ENCODE results near the gene KATNAL1. TPM values are rescaled to one million over a fixed set of nuclear protein-coding genes. Genes with fewer than 3 reads are reported as not detected.

The KATNAL1 gene
- total and polyA plus RNA-seq, 10 of the 15 experiments (the other 5 are each of a cell fraction or from before 2014, with no cell fraction given), result 6.5 to 18.7 (median 11.7) TPM

DNA sequence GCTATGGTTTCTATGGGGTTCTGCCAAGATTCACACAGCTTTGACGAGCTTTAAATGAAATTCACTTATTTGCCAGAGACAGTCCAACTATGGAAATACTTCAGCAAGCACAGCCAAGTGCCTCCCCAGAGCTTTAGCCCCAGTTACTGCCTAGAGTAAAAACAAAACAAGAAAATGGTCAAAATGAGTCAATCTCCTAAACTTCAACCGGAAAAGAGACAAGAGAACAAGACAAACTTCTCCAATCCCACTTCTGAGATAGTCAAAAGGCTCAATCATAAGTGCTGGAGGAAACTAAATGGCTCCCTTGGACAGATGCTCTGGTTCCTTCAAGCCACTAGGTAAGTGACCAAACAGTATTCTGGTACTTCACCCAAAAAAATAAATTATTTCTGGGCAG lies 65.8 kb downstream of the KATNAL1 start (continued):
- TF ChIP-seq, protein P1, sequence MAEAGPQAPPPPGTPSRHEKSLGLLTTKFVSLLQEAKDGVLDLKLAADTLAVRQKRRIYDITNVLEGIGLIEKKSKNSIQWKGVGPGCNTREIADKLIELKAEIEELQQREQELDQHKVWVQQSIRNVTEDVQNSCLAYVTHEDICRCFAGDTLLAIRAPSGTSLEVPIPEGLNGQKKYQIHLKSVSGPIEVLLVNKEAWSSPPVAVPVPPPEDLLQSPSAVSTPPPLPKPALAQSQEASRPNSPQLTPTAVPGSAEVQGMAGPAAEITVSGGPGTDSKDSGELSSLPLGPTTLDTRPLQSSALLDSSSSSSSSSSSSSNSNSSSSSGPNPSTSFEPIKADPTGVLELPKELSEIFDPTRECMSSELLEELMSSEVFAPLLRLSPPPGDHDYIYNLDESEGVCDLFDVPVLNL (IDR thresholded peaks at IDR 0.05; ENCODE audit: low read depth, low read length), result no peak
- TF ChIP-seq NRF1 (conservative IDR thresholded peaks at IDR 0.05; ENCODE audit: low read depth, low read length) (no peak), RFX5 (IDR thresholded peaks at IDR 0.05; ENCODE audit: low read depth, low read length) (no peak), EED (IDR thresholded peaks at IDR 0.05; ENCODE audit: low read depth) (peak; percentile 84), IRF5 (IDR thresholded peaks at IDR 0.05; ENCODE audit: borderline replicate concordance) (no peak), ETV6 (conservative IDR thresholded peaks at IDR 0.05 in 1 of 2, IDR thresholded peaks at IDR 0.05 in 1 of 2; ENCODE audit: borderline replicate concordance in 1 of 2, low read depth in 1 of 2) (peak in 1 of 2 experiments; percentile 99; a peak in 2 of 4 replicates), ATF2 (IDR thresholded peaks at IDR 0.05; ENCODE audit: low read length) (peak; percentile 39; the same call in 1 of the 2 replicates), CHD1 (IDR thresholded peaks at IDR 0.05; ENCODE audit: low read depth, low read length) (no peak), RAD51 (IDR thresholded peaks at IDR 0.05) (no peak), NFIC (IDR thresholded peaks at IDR 0.05; ENCODE audit: low read depth, low read length) (peak; percentile 75), POLR2A (IDR thresholded peaks at IDR 0.05; ENCODE audit: low read depth, low read length) (no peak), MTA3 (IDR thresholded peaks at IDR 0.05; ENCODE audit: borderline replicate concordance, low read length) (peak; percentile 75; the same call in 1 of the 2 replicates), ELK1 (IDR thresholded peaks at IDR 0.05; ENCODE audit: low read depth, low read length) (no peak), ZNF24 (IDR thresholded peaks at IDR 0.05) (no peak), ZZZ3 (IDR thresholded peaks at IDR 0.05; ENCODE audit: control insufficient read depth, insufficient read length, low read depth) (no peak), SMAD5 (IDR thresholded peaks at IDR 0.05; ENCODE audit: low read depth) (no peak), CHD2 (IDR thresholded peaks at IDR 0.05; ENCODE audit: borderline replicate concordance, low read depth, low read length) (no peak), SREBF1 (IDR thresholded peaks at IDR 0.05; ENCODE audit: low read length) (no peak), IRF4 (IDR thresholded peaks at IDR 0.05; ENCODE audit: low read depth, low read length) (peak; percentile 76; the same call in 1 of the 2 replicates), ATF7 (IDR thresholded peaks at IDR 0.05; ENCODE audit: low read depth) (no peak; the same call in 1 of the 2 replicates), MEF2A (IDR thresholded peaks at IDR 0.05; ENCODE audit: insufficient read depth, low read depth, low read length) (no peak), JUND (IDR thresholded peaks at IDR 0.05; ENCODE audit: low read depth, low read length) (no peak; the same call in 1 of the 2 replicates), PAX8 (IDR thresholded peaks at IDR 0.05) (no peak), JUNB (IDR thresholded peaks at IDR 0.05) (peak; percentile 96), SUZ12 (IDR thresholded peaks at IDR 0.05; ENCODE audit: unreplicated experiment) (no peak)
- TF ChIP-seq, protein P2, sequence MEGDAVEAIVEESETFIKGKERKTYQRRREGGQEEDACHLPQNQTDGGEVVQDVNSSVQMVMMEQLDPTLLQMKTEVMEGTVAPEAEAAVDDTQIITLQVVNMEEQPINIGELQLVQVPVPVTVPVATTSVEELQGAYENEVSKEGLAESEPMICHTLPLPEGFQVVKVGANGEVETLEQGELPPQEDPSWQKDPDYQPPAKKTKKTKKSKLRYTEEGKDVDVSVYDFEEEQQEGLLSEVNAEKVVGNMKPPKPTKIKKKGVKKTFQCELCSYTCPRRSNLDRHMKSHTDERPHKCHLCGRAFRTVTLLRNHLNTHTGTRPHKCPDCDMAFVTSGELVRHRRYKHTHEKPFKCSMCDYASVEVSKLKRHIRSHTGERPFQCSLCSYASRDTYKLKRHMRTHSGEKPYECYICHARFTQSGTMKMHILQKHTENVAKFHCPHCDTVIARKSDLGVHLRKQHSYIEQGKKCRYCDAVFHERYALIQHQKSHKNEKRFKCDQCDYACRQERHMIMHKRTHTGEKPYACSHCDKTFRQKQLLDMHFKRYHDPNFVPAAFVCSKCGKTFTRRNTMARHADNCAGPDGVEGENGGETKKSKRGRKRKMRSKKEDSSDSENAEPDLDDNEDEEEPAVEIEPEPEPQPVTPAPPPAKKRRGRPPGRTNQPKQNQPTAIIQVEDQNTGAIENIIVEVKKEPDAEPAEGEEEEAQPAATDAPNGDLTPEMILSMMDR (IDR thresholded peaks at IDR 0.05 in 2 of 3, conservative IDR thresholded peaks at IDR 0.05 in 1 of 3; ENCODE audit: control insufficient read depth in 2 of 3, extremely low read depth in 1 of 3, insufficient read depth in 1 of 3, low read depth in 3 of 3, low read length in 3 of 3), result no peak
- TF ChIP-seq, protein P3, sequence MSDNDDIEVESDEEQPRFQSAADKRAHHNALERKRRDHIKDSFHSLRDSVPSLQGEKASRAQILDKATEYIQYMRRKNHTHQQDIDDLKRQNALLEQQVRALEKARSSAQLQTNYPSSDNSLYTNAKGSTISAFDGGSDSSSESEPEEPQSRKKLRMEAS (IDR thresholded peaks at IDR 0.05; ENCODE audit: low read depth, low read length), result no peak
